ENCODE data around the gene USO1. TPM values are rescaled to one million over a fixed set of nuclear protein-coding genes. Genes with fewer than 3 reads are reported as not detected.

The USO1 gene
- total and polyA plus RNA-seq, 9 of the 15 experiments (the other 6 are each of a cell fraction or from before 2014, with no cell fraction given): 19.3 to 97.8 (median 48.5) TPM

DNA sequence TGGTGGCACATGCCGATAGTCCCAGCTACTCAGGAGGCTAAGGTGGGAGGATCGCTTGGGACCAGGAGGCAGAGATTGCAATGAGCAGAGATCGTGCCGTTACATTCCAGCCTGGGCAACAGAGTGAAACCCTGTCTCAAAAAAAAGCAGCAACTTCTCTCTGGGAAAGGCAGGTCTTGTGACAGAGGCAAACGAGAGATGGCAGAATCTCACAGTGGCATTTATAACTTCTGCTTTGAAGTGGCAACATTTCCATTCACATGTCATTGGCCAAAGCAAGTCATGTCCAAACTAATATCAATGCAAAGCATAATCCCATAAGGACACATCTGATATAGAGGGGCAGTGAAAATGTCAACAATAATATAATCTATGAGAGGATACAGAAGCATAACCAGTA is 98.0 kb downstream of the USO1 start:
- Histone ChIP-seq H3K36me3 (ENCODE audit: control insufficient read depth, insufficient read depth, low read length) (no peaks in the 10 kb centered on the region), H2AFZ (ENCODE audit: low read depth, low read length) (no peak overlapping the region), H3K9me1 (ENCODE audit: control insufficient read depth, insufficient read depth, low read length) (peaks cover 3% of the 10 kb centered on the region), H3K27me3 (ENCODE audit: control insufficient read depth in 2 of 2, insufficient read depth in 2 of 2, low read length in 2 of 2) (no peaks in the 10 kb centered on the region), H3K79me2 (ENCODE audit: control insufficient read depth, insufficient read depth, low read length) (no peaks in the 10 kb centered on the region), H3K9ac (ENCODE audit: insufficient read depth in 1 of 2, low read depth in 2 of 2, low read length in 2 of 2) (no peak overlapping the region), H3K27ac (ENCODE audit: extremely low read depth, low read depth, low read length) (no peak overlapping the region), H3K9me3 (replicated peaks; ENCODE audit: control insufficient read depth, insufficient read depth, low read depth, low read length) (no peaks in the 10 kb centered on the region), H3K4me2 (ENCODE audit: insufficient read depth, low read length) (no peak overlapping the region), H4K20me1 (replicated peaks; ENCODE audit: control insufficient read depth, insufficient read depth, low read length) (no peaks in the 10 kb centered on the region), H3K4me3 (no peak overlapping the region), H3K4me1 (replicated peaks in 1 of 2; ENCODE audit: control insufficient read depth in 2 of 2, insufficient read depth in 2 of 2, low read length in 2 of 2) (no peaks in the 10 kb centered on the region)
- intact Hi-C loops (cut with micrococcal nuclease) (no loop called here), in situ Hi-C loops (cut with MboI) (no loop called here)
- TF ChIP-seq, protein P1, sequence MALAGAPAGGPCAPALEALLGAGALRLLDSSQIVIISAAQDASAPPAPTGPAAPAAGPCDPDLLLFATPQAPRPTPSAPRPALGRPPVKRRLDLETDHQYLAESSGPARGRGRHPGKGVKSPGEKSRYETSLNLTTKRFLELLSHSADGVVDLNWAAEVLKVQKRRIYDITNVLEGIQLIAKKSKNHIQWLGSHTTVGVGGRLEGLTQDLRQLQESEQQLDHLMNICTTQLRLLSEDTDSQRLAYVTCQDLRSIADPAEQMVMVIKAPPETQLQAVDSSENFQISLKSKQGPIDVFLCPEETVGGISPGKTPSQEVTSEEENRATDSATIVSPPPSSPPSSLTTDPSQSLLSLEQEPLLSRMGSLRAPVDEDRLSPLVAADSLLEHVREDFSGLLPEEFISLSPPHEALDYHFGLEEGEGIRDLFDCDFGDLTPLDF (CRISPR knock-in tag; IDR thresholded peaks at IDR 0.05): no peak
- TF ChIP-seq, protein P2, sequence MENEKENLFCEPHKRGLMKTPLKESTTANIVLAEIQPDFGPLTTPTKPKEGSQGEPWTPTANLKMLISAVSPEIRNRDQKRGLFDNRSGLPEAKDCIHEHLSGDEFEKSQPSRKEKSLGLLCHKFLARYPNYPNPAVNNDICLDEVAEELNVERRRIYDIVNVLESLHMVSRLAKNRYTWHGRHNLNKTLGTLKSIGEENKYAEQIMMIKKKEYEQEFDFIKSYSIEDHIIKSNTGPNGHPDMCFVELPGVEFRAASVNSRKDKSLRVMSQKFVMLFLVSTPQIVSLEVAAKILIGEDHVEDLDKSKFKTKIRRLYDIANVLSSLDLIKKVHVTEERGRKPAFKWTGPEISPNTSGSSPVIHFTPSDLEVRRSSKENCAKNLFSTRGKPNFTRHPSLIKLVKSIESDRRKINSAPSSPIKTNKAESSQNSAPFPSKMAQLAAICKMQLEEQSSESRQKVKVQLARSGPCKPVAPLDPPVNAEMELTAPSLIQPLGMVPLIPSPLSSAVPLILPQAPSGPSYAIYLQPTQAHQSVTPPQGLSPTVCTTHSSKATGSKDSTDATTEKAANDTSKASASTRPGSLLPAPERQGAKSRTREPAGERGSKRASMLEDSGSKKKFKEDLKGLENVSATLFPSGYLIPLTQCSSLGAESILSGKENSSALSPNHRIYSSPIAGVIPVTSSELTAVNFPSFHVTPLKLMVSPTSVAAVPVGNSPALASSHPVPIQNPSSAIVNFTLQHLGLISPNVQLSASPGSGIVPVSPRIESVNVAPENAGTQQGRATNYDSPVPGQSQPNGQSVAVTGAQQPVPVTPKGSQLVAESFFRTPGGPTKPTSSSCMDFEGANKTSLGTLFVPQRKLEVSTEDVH (IDR thresholded peaks at IDR 0.05; ENCODE audit: low read depth, partially characterized antibody): no peak
- TF ChIP-seq NCOA1 (IDR thresholded peaks at IDR 0.05; ENCODE audit: low read depth) (no peak), PPARD (CRISPR knock-in tag; IDR thresholded peaks at IDR 0.05) (no peak), ZNF311 (CRISPR knock-in tag; IDR thresholded peaks at IDR 0.05) (no peak), ZBTB1 (CRISPR knock-in tag; IDR thresholded peaks at IDR 0.05; ENCODE audit: borderline replicate concordance, low read depth) (no peak), CBFA2T2 (conservative IDR thresholded peaks at IDR 0.05) (no peak), ZNF146 (CRISPR knock-in tag; IDR thresholded peaks at IDR 0.05; ENCODE audit: unreplicated experiment) (no peak), PTTG1 (tag; IDR thresholded peaks at IDR 0.05; ENCODE audit: low read depth) (no peak), CREBBP (IDR thresholded peaks at IDR 0.05; ENCODE audit: low read depth, low read length) (no peak), NFATC3 (IDR thresholded peaks at IDR 0.05) (no peak), ZNF586 (CRISPR knock-in tag; conservative IDR thresholded peaks at IDR 0.05) (no peak), CBX2 (IDR thresholded peaks at IDR 0.05; ENCODE audit: insufficient read depth, low read length, poor library complexity, severe bottlenecking) (no peak), HDAC1 (IDR thresholded peaks at IDR 0.05) (no peak), ZNF551 (CRISPR knock-in tag; IDR thresholded peaks at IDR 0.05) (no peak), JUN (IDR thresholded peaks at IDR 0.05; ENCODE audit: borderline replicate concordance, low read depth, low read length) (no peak), JUN (CRISPR knock-in tag; IDR thresholded peaks at IDR 0.05; ENCODE audit: borderline replicate concordance) (no peak), ZKSCAN1 (IDR thresholded peaks at IDR 0.05; ENCODE audit: low read depth, low read length) (no peak)
- TF ChIP-seq, protein P3, sequence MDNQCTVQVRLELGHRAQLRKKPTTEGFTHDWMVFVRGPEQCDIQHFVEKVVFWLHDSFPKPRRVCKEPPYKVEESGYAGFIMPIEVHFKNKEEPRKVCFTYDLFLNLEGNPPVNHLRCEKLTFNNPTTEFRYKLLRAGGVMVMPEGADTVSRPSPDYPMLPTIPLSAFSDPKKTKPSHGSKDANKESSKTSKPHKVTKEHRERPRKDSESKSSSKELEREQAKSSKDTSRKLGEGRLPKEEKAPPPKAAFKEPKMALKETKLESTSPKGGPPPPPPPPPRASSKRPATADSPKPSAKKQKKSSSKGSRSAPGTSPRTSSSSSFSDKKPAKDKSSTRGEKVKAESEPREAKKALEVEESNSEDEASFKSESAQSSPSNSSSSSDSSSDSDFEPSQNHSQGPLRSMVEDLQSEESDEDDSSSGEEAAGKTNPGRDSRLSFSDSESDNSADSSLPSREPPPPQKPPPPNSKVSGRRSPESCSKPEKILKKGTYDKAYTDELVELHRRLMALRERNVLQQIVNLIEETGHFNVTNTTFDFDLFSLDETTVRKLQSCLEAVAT (IDR thresholded peaks at IDR 0.05): no peak
- FAIRE-seq (no peak), DNase-seq (ENCODE audit: extremely low read depth in 1 of 4, low spot score in 3 of 4) (no peak), ATAC-seq (no peak)
- POLR2A ChIA-PET: no interaction called here
- no TSS peak for BruUV-seq (replicated peaks)
- 43% methylated on average over 5 of the region's 5 CpGs for WGBS (ENCODE audit: insufficient coverage, low coverage, missing lambda C conversion rate)
- CTCF ChIA-PET (ENCODE audit: low intra/inter-chr PET ratio): no interaction called here
